Brain pericyte (primary cell): ENCODE measurements around the gene UST.
"Not testable (repeated sequence)": the region's sequence is repeated elsewhere in the genome, so short reads cannot be mapped to it uniquely, and the experiment has no call there.

ENCODE experiments used
- DNase-seq: peaks from one replicate; pipeline ENCODE4 v3.0.0-alpha.2; 2012; ENCODE audit warnings: low read depth, low spot score

The UST gene

DNA sequence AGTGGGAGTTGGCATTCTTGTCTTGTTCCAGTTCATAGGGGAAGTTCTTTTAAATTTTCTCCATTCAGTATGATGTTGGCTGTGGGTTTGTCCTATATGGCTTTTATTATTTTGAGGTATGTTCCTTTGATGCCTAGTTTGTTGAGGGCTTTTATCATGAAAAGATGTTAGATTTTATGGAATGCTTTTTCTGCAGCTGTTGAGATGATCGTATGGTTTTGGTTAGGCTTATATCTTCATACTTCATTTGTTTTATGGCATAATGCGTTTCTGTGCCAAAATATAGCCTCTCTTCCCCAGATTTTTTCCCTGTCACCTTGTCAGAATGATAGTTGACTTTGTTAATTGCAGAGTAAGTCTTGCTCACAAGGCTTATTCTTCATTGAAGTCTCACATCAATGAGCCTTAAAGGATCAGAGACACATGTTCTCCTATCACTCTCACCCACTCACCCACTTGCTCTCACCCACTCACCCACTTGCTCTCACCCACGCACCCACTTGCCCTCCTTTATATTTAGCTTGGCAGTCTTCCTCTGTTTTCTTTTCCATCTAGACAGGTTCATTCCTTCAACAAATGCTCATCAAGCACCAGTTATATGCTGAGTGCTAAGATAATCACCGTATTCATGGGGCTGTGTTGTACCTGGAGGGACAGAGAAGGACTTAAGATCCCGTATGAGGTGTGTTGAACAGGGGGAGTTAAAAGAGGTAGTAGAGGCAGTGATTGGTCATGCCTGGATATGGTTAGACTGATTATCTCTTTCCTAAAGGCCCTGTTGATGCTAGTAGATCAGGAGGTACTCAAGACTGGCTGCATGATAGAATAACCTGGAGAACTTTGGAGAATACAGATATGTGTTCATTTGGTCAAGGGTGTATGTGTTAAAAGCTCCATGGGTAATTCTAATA lies 19.3 kb downstream of the UST start:
- no peak for DNase-seq

DNA sequence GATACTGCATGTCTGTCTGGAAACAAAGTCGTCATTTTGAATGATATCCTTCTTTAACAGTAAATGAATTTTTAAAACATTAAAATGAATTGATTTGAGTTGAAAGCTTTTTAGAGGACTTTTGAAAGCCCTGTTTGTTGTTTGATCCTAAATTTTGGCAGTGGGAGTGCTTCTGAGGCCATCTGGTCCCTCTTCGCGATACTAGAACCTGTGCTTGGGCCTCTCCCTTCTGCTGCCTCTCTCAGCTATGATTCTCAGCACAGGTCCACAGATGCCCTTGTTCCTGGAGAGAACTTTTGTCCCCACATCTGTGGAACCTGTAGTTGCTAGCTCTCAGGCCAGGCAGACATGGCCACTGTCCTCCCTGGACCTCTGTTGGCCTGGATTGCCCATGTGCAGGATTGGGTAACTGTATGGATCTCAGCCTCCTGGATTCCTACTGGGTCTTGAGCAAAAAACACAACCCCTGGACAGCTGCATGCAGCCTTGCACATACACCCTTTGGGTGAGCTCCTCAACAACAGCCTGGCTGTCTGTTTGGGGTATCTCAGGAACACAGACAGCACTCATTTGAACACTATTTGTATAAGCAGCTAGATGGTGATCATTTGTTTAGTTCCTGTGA lies 21.9 kb downstream of the UST start:
- no peak for DNase-seq

DNA sequence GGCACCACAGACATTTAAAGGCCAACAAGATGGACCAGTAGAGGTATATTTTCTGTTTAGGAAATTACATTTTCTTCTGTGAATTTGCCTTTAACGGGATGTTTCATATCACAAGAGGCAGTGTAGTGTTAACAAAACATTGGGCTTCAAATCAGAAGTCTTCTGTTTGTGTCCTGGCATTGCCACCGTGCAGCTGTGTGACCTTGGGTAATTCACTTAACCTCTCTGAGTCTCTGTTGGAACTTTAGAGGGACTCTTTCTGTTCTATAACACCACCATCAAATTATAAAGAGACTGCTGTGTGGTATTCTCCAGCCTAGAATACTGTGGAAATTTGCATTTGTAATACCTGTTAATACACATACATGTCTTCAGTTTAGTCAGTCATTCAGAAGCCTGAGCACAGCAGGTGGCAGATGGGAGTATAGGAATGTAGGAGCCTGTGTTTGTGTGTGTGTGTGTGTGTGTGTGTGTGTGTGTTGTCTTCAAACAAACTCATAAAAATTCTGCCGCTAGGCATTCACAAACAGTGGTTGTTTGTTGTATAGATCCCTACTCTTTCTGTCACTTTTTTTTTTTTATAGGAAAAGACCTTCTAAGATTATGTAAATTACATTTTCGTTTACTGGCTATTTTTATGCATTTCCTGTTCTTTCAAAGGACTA lies 22.6 kb downstream of the UST start:
- no peak for DNase-seq

DNA sequence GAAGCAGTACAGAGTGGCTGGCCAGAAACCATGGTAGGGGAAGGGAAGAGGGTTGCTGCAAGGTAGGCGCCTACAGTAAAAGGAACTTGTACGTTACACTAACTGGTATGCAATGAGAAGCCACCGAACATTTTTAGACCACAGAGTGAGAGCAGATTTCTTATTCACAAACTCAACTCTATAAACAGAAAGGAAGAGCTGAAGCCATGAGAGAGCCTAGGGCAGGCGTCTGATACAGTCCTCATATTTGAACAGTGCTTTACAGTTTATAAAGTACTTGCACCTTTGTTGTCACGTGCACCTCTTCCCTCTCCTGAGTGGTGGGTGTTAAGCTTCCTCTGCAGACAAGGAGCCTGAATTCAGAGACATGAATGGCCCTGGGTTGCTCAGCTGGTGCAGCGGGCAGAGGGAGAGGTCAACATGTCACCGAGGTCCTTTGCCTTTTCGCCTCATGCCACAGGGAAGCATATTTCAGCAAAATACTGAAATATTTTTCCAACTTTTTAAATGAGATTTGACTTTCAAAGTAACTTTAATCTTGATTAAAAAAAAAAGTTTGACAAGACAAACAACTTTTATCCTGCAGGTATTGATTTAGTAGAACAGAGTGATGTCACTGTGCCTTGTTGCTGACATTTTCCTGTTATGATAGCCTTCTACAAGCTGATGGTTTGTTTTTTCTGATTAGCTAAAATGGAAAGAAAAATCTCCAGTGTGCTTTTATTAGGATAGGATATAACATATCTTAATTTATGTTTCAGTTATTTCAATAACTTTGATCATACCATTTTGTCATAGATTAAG lies 23.8 kb downstream of the UST start:
- DNase-seq, result no peak

DNA sequence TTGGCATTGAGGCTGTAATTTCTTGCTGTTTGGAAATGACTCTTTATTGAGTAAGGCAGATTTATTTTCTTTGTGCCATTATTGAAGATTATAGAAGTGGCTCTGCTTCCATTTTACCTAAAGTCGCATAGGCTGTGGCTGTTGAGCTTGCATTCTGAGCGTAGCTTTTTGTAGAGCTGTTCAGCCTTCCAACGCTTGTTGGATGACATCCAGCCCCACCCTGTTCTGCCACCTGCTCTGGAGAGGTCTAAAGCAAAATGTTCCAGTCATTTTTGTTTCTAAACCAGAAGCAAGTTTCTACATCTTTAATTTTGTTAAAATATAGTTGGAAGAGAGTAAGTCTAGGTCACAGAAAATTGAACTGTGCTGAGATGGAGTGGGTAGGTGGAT lies 24.4 kb downstream of the UST start:
- no peak for DNase-seq

DNA sequence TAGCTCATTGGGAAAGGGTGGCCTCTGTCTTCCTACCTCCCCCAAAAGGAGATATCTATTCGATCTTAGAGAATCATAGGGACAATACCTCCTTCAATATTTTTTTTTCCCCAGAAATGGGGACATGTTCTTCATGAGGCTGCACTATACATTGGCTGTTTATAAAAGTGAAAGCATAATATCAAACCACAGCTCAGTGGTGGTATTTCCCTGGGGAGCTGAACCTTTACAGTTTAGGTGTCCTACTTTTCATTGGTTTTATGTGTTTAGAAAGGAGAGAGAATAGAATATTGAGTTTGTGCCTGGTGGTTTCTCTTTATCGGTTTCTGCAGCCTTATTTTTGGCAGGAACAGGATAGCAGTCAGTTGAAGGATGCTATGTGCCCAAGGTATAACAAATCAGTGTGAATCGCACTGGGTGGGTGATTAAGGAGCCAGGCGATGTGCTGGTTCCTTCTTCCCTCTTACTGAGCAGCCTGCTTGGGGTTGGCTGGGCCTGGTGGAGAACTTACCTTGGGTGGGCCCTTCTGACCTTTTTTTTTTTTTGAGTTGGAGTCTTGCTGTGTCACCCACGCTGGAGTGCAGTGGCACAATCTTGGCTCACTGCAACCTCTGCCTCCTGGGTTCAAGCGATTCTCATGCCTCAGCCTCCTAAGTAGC lies 25.2 kb downstream of the UST start:
- DNase-seq, result no peak

DNA sequence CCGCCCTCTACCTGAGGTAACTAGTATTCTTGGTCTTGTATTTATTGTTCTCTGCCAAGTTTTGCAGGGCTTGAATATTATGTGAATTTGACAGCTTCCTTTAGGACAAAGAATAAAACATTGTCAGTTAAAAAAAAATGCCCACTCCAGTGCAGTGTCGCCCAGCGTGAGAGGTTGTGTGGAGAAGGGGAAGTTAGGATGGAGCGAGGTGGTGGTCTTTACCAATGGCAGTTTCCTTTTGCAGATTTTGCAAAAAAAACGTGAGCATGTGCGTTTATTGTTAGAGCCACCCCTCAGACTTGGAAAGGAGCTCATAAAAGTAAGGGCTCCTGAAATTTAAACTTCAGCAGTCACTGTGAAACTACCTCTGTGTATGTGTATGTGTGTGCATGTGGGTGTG lies 28.3 kb downstream of the UST start:
- DNase-seq, result no peak

DNA sequence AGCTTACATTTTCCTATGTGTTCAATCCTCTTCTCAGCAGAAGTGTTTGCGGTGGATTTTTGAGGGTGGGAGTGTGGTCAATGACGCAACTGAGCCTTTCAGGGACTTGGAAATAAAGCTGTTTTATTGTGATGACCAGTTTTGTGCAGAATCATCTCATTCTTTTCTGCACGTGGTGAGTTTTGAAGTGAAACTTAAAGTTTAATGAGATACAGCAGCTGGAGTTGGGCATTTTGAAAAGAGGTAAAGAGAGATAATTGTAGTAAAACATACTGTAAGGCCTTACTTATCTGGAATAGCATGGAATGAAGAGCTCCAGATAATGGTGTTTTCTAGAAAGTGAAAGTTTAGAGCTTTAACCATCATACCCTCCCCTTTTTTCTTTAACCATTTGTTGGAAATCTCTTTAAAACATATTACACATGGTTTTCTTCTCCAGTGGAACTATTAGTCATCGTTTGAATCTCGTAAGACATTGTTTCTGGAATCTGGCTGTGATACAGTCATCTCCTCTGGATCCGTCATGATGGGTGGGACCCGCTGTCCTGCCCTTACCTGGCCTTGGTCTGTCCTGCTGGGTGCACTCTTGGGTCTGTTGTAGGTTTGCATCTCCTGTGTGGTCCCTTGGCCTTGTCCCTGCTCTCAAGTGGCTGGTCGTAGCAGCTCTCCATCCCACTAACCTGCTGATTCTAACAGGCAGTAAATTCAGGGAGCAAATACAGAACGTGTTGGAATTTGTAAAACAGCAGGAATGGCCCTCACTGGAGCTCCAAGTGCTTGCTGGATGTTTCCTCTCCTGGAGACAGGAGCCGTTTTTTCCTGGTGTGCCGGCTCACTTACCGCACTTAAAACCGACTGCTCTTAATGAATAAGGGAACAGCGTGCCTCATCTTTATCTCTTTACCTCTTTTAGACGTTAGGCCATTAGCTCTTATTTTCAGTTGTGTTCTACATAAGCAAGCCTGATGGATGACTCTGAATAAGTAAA lies 29.8 kb downstream of the UST start:
- DNase-seq, result no peak

DNA sequence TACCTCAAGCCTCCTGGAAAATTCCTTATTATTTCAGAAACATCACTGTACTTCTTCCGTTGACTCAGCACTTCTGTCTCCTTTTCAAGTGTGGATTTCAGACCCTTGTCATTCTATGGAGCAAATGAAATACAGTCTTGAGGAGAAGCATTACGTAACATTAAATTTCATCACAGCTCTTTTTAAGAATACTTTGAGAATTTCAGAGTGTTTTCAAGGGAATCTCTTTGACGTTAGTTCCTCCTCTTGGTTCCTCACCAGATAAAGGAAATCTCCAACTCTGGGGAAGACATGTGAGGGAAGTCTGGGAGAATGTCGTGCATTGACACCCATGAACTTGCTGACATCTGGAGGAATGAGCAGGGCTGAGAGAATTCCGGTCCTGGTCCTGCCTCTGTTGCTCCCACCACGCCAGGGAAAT lies 32.3 kb downstream of the UST start:
- no peak for DNase-seq

DNA sequence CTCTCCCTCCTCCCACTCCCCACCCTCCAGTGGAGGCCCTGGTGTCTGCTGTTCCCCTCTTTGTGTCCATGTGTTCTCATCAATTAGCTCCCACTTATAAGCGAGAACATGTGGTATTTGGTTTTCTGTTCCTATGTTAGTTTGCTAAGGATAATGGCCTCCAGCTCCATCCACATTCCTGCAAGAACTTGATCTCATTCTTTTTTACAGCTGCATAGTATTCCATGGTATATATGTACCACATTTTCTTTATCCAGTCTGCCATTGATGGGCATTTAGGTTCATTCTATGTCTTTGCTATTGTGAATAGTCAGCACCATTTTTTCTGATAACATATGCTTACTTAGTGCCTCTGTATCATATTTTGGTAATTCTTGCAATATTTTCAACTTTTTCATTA lies 33.6 kb downstream of the UST start:
- not testable (repeated sequence) for DNase-seq

DNA sequence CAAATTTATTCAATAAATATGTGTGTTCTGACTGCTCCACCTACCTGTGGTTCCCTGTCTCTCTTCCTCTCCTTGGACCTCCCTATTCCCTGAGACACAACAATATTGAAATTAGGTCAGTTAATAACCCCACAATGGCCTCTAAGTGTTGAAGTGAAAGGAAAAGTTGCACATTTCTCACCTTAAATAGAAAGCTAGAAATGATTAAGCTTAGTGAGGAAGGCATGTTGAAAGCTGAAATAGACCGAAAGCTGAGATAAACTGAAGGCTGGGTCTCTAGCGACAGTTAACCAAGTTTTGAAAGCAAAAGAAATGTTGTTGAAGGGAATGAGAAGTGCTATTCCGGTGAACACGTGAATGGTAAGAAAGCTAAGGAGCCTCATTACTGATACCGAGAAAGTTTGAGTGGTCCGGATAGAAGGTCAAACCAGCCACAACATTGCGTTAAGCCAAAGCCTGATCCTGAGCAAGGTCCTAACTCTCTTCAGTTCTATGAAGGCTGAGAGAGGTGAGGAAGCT lies 34.1 kb downstream of the UST start:
- no peak for DNase-seq

DNA sequence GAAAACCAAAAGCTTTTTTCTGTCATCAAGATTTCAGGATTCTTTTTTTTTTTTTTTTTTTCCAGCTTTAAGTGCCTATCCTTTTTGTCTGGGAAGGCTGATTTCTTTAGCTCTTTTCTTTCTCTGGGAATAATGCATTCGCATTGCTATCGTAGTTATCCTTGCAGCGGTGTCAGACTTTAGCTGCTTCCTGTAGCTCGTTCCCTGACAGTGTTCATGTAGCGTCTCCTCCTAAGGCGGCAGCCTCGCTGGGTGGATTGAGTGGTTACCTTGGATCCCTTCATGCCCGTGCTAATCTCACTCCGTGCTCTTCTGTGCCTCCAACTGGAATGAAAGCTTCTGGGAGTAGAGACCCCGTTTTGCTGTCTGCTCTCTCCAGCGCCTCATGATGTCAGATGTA lies 43.1 kb downstream of the UST start:
- DNase-seq, result no peak

DNA sequence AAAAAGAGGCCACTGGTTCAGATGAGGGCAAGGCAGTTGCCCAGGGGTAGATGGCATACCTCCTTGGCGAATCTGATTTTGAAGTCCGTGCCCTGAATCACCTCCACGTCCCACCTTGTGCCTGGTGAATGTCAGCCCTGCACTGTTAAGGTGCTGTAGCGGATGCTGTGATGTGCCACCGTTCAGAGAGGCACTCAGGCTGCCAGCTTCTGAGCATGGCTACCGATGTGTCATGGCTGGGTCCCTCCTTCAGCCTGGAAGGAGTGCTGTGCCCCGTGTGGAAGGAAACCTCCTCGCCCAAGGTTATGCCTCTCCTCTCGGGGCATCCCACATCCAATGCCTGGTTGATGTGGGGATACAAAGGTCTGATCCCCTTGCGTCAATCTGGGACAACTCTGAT lies 43.6 kb downstream of the UST start:
- no peak for DNase-seq

DNA sequence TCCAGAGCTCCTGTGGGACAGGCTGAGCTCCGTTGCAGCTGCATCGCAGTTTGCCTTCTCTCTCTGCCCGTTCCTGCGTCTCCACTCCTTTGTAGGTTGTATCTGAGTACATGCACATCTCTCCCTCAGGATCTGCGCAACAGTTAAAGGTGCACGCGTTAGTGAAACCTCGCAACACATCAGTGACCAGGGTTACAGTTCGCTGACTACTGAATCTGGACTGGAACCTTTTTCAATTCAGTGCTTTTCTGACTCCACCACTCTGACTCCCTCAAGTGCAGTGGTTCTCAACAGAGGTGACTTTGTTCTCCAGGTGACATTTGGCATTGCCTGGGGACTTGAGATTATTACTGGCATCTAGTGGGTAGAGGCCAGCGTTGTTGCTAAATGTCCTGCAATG lies 44.0 kb downstream of the UST start:
- no peak for DNase-seq

DNA sequence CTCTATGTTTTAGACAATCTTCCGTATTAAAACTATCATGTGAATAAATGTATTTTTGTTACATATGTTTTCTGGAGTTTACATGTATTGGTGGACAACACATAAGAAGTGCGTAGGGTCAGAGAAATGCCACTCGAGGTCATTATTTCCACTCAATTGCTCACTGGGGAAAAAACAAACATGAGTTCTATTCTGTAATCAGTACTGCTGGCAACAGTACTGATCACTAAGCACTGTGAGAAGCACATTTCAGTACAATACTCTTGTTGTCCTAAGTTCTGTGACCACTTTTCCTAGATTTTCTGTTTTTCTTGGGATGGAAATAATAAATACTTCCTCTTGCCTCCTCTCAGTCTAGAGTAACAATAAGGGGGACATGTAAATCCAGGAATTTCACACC lies 44.5 kb downstream of the UST start:
- no peak for DNase-seq

DNA sequence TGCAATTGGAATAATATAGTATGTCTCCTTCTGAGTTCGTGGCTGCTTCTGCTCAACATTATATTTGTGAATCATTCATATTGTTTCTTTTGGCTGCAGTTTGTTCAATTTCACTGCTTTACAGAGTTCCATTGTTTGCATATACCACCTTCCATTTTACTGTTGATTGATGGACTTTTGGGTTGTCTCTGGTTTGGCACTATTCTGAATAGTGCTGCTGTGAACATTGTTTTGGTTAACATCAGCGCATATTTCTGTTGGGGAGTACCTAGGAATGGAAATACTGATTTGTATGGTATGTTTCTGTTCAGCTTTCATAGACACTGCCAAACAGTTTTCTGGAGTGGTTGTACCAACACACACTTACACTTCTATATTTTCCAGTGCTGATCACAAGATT lies 46.9 kb downstream of the UST start:
- DNase-seq, result no peak

DNA sequence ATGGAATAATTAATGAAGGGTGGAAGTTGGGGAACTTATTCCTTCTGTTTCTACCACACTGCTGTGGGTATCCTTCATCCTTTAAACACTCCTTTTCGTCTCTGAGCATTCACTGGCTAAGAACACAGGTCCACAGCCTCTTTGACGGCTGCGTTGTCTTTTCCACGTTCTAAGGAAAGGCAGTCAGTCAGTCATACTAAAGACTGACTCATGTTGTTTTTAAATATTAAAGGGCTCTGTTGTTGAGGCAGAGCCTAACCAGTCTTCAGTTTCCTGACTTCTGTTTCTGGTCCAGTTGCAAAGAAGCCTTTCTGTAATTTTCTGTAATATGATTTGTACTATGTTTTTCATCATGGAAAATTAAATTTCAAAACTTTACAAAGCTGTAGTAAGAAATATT lies 48.0 kb downstream of the UST start:
- no peak for DNase-seq

DNA sequence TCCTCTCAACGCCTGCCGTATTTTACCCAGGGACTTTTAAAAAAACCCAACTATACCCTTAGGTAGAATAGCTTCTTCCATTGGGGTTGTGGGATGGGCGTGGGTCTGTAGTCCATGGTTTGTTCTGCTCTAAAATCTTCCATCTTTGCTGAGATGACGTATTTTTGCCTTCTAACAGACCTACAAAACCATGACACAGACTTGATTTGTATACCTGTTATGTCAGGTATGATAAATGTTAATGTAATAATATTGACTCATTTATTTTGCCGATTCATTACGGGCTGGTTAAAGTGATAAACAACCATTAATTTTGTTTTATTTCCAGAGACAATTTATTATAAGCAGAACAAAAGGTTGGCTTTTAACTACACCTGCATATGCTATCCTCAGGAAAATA lies 48.7 kb downstream of the UST start:
- no peak for DNase-seq

DNA sequence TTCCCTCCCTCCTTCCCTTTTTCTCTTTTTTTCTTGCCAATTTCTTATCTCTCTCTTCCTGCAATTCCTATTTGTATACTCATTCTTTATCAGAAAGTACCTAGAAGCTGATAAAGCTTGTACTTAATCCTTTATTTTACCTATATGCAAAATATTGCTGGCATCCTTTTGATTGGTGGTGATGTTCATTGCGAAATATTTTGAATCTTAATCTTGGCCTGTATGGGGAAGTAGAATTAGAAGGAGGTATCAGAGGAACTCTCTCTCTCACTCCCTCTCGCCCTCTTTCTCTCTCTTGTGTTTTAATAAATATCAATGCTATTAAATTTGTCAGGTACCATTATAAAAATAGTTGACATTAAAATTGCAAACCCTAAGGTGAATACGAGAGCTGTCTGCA lies 52.8 kb downstream of the UST start:
- no peak for DNase-seq

DNA sequence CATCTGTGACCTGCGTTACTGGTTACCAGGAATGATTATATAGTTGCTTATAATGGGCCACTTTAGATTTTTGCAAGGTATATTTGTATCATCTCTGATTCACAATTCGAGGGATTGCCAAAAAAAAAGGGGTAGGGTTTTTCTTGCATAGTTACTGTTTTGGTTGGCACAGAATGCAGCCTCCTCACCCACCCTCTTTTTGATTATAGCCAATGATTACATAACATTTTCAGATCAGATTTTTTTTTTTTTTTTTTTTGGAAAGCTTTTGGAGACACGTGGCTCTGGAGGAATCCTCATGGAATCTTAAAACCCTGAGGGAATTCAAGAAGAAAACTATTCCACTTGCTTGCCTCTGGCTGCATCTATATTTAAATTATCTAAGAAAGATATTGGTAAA lies 53.7 kb downstream of the UST start:
- DNase-seq, result no peak
